ENCODE data around the gene SH3YL1.

GRCh38 chr2:263022-263738 is 652 bp downstream of the SH3YL1 start:
- TF ChIP-seq CTCF (IDR thresholded peaks at IDR 0.05): no peak
- no peak for TF ChIP-seq ZC3H11A (IDR thresholded peaks at IDR 0.05)
- no peak for TF ChIP-seq EP300 (IDR thresholded peaks at IDR 0.05)
- no peak for TF ChIP-seq POLR2AphosphoS2 (conservative IDR thresholded peaks at IDR 0.05; ENCODE audit: low read length)
- TF ChIP-seq POLR2A (IDR thresholded peaks at IDR 0.05; ENCODE audit: low read length): no peak
- TF ChIP-seq, protein P1, sequence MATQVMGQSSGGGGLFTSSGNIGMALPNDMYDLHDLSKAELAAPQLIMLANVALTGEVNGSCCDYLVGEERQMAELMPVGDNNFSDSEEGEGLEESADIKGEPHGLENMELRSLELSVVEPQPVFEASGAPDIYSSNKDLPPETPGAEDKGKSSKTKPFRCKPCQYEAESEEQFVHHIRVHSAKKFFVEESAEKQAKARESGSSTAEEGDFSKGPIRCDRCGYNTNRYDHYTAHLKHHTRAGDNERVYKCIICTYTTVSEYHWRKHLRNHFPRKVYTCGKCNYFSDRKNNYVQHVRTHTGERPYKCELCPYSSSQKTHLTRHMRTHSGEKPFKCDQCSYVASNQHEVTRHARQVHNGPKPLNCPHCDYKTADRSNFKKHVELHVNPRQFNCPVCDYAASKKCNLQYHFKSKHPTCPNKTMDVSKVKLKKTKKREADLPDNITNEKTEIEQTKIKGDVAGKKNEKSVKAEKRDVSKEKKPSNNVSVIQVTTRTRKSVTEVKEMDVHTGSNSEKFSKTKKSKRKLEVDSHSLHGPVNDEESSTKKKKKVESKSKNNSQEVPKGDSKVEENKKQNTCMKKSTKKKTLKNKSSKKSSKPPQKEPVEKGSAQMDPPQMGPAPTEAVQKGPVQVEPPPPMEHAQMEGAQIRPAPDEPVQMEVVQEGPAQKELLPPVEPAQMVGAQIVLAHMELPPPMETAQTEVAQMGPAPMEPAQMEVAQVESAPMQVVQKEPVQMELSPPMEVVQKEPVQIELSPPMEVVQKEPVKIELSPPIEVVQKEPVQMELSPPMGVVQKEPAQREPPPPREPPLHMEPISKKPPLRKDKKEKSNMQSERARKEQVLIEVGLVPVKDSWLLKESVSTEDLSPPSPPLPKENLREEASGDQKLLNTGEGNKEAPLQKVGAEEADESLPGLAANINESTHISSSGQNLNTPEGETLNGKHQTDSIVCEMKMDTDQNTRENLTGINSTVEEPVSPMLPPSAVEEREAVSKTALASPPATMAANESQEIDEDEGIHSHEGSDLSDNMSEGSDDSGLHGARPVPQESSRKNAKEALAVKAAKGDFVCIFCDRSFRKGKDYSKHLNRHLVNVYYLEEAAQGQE (IDR thresholded peaks at IDR 0.05): no peak
